ENCODE results near the gene MMP8. TPM values are rescaled to one million over a fixed set of nuclear protein-coding genes. Genes with fewer than 3 reads are reported as not detected.
"Not testable (repeated sequence)": the region's sequence is repeated elsewhere in the genome, so short reads cannot be mapped to it uniquely, and the experiment has no call there.

The MMP8 gene, protein sequence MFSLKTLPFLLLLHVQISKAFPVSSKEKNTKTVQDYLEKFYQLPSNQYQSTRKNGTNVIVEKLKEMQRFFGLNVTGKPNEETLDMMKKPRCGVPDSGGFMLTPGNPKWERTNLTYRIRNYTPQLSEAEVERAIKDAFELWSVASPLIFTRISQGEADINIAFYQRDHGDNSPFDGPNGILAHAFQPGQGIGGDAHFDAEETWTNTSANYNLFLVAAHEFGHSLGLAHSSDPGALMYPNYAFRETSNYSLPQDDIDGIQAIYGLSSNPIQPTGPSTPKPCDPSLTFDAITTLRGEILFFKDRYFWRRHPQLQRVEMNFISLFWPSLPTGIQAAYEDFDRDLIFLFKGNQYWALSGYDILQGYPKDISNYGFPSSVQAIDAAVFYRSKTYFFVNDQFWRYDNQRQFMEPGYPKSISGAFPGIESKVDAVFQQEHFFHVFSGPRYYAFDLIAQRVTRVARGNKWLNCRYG
- total RNA-seq = 1.3 TPM

GRCh38 chr11:102724904-102725500 lies at the start of gene MMP8:
Gene MMP8 (minus strand): TSS chr11:102724954. CDS start chr11:102724855, 99 bp downstream.
- DNase-seq (ENCODE audit: low read depth in 2 of 3, low spot score in 2 of 3) = no peak

GRCh38 chr11:102773386-102773785 lies 48.6 kb upstream of the MMP8 start:
- no peak for DNase-seq (ENCODE audit: low read depth in 2 of 3, low spot score in 2 of 3)

DNA sequence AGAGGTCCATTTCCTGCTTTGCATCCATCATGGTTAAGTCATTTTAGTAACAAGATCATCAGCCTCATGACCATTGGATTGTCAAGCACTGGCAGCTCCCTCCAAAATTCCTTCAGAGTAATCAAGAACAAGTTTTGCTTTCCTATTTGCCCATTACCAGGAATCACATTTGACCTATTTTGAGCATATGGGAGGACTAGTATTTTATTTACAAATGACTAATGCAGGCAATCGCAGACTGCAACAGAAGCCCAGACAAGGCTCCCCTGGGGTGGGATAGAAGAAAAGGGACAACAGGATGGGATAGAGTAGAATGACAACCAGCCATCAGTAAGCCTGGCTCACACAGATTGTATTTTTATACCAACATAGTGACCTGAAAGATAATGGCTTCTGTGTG lies 46.6 kb upstream of the MMP8 start:
- no peak for DNase-seq (ENCODE audit: low read depth in 2 of 3, low spot score in 2 of 3)

DNA sequence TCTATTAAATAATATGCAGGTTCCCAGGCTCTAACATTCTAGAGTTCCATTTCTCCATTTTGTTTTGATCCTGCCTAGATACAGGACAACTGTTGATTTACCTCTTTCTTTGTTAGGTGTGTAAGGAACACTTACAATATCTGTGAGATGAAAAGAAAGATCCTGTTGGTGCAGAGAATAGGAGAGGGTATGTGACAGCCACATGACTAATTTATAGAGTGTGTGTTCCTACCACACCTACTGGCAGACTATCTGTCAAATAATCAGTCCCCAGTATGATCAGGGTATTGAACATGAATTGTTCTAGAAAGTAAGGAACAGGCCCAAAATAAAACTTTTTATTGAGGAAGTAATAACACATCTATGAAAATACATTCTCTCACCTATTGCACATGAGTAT lies 45.4 kb upstream of the MMP8 start:
- DNase-seq (ENCODE audit: low read depth in 2 of 3, low spot score in 2 of 3) = no peak

DNA sequence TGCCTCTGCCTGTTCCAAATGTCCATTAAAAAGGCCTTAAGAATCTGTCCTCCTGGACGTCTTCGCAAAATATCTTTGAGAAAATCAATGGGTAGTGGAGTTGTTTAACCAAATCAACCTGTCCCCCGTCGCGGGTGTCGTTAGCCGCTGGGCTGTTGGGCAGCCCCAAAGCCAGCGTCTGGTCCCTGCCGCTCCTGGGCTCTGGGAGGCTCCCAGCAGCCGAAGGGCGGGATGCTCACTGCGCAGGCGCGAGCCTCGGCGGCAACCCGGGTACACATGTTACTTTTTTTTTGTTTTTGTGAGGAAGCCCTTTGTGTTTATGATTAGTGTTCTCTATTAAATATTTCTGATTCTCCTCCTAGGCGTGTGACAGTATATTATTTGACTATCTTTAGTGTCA lies 43.0 kb upstream of the MMP8 start:
- no peak for DNase-seq (ENCODE audit: low read depth in 2 of 3, low spot score in 2 of 3)

DNA sequence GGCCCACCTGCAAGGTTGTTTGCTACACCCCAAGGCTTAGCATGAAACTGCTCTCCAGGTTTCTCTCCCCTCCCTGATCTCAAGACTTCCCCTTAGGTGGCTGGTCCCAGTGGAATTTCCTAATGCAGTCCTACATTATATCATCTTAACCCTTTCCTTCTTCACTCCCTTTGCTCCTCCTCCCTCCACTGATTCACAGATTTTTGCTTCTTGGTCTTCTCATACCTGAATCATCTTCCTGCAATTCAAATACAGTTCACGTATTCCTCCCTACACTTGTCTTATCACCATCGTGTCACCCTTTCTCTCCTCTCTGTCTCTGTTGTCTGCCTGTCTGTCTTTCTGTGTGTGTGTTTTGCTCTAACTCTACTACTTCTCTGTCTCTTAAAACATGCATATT lies 38.7 kb upstream of the MMP8 start:
- no peak for DNase-seq (ENCODE audit: low read depth in 2 of 3, low spot score in 2 of 3)

DNA sequence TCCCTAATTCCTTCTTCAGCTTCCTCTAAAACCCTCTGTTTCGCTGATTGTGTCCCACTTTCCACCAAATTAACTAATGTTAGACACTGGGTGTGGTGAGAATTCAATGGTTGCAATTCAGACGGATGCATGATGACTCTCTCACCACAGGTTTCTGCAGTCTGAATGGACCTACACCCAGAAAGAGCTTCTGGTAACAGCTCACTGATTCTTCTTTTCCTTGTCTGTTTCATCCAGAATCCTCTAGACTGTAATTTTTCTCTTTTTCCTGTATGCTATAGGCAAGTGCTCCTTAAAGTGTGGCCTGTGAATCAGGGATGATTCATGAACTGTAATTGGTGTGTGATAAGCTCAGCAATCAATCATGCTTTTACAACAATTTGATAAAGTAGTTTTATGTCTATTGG lies 37.6 kb upstream of the MMP8 start:
- no peak for DNase-seq (ENCODE audit: low read depth in 2 of 3, low spot score in 2 of 3)

GRCh38 chr11:102761646-102762238 lies 37.0 kb upstream of the MMP8 start:
- no peak for DNase-seq (ENCODE audit: low read depth in 2 of 3, low spot score in 2 of 3)

DNA sequence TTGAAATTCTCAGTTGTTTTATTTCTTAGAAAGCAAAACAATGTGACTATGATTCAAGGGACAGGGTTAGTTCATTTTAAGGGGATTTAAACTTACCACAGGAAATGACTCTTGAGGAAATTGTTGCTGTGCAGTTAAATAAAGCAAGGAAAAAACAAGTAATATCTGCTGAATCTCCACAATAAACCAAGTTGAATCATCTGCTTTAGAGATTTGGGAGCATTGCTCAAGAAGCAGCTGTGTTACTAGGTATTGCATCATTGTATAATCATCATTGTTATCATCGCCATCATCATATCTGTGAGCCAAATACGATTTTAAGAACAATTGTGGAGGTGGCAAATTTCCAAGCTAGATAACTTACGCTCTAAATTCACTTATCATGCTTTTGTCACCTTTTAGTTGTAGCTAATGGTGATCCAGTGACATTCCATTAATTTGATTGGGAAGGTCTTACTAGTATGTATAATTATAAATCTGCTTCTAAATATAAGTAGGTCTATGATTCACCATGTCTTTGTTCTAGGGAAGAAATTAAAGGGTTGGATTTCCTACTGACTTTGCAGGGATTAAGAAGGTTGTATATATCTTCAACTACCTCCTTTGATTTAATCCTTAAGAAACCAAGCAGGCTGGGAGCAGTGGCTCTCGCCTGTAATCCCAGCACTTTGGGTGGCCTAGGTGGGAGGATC lies 35.7 kb upstream of the MMP8 start:
- peak in 1 of 3 donors; percentile 4 for DNase-seq (ENCODE audit: low read depth in 2 of 3, low spot score in 2 of 3)

DNA sequence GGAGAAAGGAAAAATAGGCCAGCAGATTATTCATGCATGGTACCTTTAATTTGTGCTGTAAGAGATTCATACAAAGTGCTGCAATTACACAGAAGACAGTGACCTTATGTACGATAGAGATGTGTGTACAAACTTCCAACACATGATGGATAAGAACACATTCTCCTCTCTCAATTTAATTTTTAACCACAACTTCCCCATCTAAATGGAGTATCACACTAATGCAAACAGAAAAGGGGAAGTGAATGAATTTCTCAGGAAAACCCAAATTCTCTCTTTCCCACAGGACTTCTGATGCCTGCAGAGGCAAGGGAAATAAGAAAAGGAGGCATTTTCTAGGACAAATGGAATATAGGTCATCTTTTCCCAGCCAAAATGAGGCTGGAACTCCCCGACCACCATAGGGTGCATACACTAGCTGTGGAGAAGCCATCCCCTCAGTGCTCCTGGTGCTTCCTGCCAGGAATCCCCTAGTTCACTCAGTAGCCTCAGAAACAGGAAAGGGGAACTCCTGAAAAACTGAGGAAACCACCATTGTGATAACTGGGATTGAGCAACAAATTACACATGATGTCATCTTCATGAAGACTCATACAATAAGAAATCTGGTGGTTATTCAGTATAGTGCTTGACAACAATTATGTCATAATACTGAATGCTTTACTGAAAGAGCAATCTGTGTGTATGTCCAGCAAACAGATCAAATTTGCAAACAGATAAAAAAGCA lies 33.2 kb upstream of the MMP8 start:
- peak in 1 of 3 donors; percentile 50 for DNase-seq (ENCODE audit: low read depth in 2 of 3, low spot score in 2 of 3)

- no peak for DNase-seq (ENCODE audit: low read depth in 2 of 3, low spot score in 2 of 3)
Measured at GRCh38 chr11:102753267-102753666, 28.5 kb upstream of the MMP8 start.

DNA sequence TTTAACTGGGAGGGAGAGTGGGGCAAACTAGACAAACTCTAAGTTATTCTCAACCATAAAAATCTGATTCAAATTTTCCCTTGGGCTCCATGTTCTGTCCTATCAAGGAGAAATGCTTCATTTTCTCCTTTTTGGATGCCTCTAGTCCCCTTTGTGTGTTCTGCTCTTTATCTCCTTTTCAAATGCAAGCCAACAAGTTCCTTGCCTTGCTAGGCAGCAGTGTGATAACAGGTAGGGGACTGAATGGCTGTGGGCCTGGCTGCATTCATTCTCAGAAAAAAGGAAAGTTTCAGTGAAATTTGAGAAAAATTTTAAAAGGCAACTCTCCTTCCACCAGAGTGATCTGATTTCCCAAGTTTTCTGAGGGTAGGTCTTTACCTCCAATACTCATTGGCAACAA lies 26.9 kb upstream of the MMP8 start:
- DNase-seq (ENCODE audit: low read depth in 2 of 3, low spot score in 2 of 3) = no peak

DNA sequence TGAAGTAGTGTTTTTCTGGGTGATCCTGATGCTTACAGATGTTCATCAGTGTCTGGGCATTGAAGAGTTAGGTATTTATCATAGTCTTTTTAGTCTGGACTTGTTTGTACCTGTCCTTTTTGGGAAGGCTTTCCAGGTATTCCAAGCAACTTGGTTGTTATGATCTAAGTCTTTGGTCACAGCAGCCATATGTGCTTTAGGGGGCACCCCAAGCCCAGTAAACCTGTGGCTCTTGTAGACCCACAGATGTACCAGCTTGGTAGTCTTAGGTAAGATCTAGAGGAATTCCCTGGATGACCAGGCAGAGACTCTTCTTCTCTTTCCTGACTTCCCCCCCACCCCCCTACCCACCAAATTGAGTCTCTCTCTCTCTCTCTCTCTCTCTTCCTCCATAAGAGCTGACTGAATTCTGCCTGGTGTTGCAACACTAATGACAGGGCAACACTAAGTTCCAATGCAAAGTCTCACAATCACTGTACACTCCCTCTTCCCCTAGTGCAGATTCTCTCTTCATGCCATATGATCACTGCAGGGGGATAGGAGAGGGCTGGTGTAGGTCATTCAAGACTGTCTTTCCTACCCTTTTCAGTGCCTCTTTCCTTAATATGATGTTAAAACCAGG lies 24.5 kb upstream of the MMP8 start:
- no peak for DNase-seq (ENCODE audit: low read depth in 2 of 3, low spot score in 2 of 3)

DNA sequence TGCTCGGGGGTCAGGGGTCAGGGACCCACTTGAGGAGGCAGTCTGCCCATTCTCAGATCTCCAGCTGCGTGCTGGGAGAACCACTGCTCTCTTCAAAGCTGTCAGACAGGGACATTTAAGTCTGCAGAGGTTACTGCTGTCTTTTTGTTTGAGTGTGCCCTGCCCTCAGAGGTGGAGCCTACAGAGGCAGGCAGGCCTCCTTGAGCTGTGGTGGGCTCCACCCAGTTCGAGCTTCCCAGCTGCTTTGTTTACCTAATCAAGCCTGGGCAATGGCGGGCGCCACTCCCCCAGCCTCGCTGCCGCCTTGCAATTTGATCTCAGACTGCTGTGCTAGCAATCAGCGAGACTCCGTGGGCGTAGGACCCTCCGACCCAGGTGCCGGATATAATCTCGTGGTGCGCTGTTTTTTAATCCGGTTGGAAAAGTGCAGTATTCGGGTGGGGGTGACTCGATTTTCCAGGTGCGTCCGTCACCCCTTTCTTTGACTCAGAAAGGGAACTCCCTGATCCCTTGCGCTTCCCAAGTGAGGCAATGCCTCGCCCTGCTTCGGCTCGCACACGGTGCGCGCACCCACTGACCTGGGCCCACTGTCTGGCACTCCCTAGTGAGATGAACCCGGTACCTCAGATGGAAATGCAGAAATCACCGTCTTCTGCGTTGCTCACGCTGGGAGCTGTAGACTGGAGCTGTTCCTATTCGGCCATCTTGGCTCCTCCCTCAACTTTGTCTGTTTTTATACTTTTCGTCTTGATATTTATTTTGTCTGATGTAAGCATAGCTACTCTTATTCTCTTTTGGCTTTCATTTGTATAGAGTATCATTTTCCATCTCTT lies 22.2 kb upstream of the MMP8 start:
- DNase-seq (ENCODE audit: low read depth in 2 of 3, low spot score in 2 of 3) = not testable (repeated sequence)

DNA sequence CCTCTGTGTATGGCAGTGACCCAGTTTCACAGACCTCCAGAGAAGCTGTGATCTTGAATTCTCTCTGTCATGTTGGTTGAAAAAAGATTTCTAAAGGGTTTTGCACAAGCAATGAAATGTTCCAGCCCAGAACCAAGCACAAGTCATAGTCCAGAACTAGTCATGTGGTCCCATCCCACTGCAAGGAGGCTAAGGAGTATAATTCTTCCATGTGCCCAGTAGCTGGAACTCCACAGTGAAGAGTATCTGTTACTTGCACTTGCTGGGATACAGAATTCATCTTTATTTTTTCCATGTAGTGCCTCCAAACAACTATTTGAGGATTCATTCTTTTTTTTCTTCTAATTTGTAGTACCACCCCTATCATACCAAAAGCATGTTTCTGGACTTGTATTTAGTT lies 9.9 kb upstream of the MMP8 start:
- DNase-seq (ENCODE audit: low read depth in 2 of 3, low spot score in 2 of 3) = no peak

DNA sequence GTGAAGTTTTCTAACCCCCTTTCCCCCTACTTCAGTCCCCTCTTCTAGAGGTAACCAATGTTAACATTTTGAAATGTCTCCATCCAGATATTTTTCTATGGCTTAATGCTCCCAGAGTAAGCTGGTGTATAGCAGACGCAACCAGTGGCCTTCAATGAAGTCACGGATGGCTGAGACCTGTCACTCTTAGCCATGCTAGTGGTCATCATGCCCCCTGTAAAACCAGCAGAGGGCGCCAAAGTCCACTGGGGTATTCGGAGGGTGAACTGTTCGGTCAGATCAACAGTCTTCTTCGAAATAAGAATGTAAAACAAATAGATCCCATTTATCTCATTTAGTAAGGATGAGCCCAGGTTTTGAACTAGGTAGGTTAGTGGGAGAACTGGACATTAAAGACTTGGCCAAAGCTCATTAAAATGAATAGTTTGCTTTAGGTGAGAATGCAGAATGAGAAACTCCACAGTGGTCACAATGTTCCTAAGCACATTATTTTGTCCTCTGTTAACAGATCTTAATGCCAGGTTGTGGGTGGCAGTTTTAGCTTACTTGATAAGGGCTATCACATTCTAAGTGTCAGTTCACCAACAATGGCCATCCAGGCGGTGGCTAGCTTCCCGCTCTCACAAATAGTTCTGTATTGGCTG lies 8.6 kb upstream of the MMP8 start:
- DNase-seq (ENCODE audit: low read depth in 2 of 3, low spot score in 2 of 3) = peak in 2 of 3 donors; percentile 37 to 63

GRCh38 chr11:102730944-102731343 lies 6.2 kb upstream of the MMP8 start:
- not testable (repeated sequence) for DNase-seq (ENCODE audit: low read depth in 2 of 3, low spot score in 2 of 3)

GRCh38 chr11:102729849-102730815 lies 5.4 kb upstream of the MMP8 start:
- DNase-seq (ENCODE audit: low read depth in 2 of 3, low spot score in 2 of 3) = no peak

Data from hematopoietic multipotent progenitor cell (in vitro differentiated cells).